K562 (cell line): Measurements from ENCODE around the gene USB1. TPM values are rescaled to one million over a fixed set of nuclear protein-coding genes. Genes with fewer than 3 reads are reported as not detected.
A peak's percentile ranks its signal among the peaks of the same experiment; 100 is the strongest.

Experiments used
- ATAC-seq: fragments of 200-7000 bp; cut with Tn5 transposase; 3 replicates; pipeline ENCODE4 v1.9.1; 2020; ENCODE audit warnings: moderate library complexity
- BruUV-seq: library from RNA; stranded (reverse); fragments of 400-500 nt; replicated peaks from 2 replicates; lab custom pipeline; 2021; lab: Mats Ljungman, UMichigan
- CTCF ChIA-PET: fragments of 300-600 bp; formaldehyde crosslinking; extraction: SDS; loops from one replicate; lab custom pipeline; 2021; ENCODE audit warnings: low intra/inter-chr PET ratio; lab: Yijun Ruan, JAX
- POLR2A ChIA-PET: fragments of 300-600, 350-650 bp; sonication (Branson Sonifier 250); formaldehyde crosslinking; extraction: SDS; loops from one replicate; lab custom pipeline; 2021; ENCODE audit warnings: antibody characterized with exemption, inconsistent platforms; lab: Yijun Ruan, JAX
- DNase-seq, 4 experiments: peaks; one replicate each; pipeline versions ENCODE4 v3.0.0 to v3.0.0-alpha.2; 2011 to 2018; ENCODE audit warnings: low spot score in 3 of 4, mixed read lengths in 3 of 4; ENCODE audit errors: extremely low read depth in 1 of 4
- FAIRE-seq: peaks from 2 replicates; lab custom pipeline; 2011; peaks lifted over from hg19 to GRCh38; lab: Jason Lieb, UNC
- H2AFZ ChIP-seq: 2 replicates; pipeline ENCODE4 v1.6.0; 2011; ENCODE audit warnings: low read depth, low read length, control low read depth, inconsistent platforms
- H3K27ac ChIP-seq: fragments of 200-600 bp; 3 replicates; pipeline ENCODE4 v1.8.0; 2011; ENCODE audit warnings: low read depth, mild to moderate bottlenecking, control low read depth, inconsistent platforms, low read length, moderate library complexity, mixed read lengths; ENCODE audit errors: extremely low read depth
- H3K27me3 ChIP-seq, 2 experiments: fragments of 300-600 bp in 1 of 2; 2 replicates in 1 of 2; 3 replicates in 1 of 2; pipeline versions ENCODE4 v1.6.0 to v1.8.0; 2011; ENCODE audit warnings: inconsistent platforms in 2 of 2, low read length in 2 of 2, mild to moderate bottlenecking in 1 of 2, mixed read lengths in 1 of 2, moderate library complexity in 1 of 2; ENCODE audit not compliant: control insufficient read depth in 2 of 2, insufficient read depth in 2 of 2
- H3K36me3 ChIP-seq: fragments of 300-600 bp; 3 replicates; pipeline ENCODE4 v1.8.0; 2011; ENCODE audit warnings: mild to moderate bottlenecking, low read length, inconsistent platforms; ENCODE audit not compliant: control insufficient read depth, insufficient read depth
- H3K4me1 ChIP-seq, 2 experiments: fragments of 200-600 bp in 1 of 2; replicated peaks in 1 of 2; 2 replicates in 1 of 2; 3 replicates in 1 of 2; pipeline versions ENCODE4 v1.5.1 to v1.8.0; 2011; ENCODE audit warnings: inconsistent platforms in 2 of 2, low read length in 2 of 2, mild to moderate bottlenecking in 1 of 2, mixed read lengths in 1 of 2, moderate library complexity in 1 of 2; ENCODE audit not compliant: control insufficient read depth in 2 of 2, insufficient read depth in 2 of 2
- H3K4me2 ChIP-seq: 2 replicates; pipeline ENCODE4 v1.6.1; 2011; ENCODE audit warnings: low read length, control low read depth, inconsistent platforms, mixed read lengths; ENCODE audit not compliant: insufficient read depth
- H3K4me3 ChIP-seq: fragments of 200-600 bp; sonication (generic), shearing (Covaris generic); 2 replicates; pipeline ENCODE4 v1.5.1; 2016; ENCODE audit warnings: control low read depth, inconsistent platforms
- H3K79me2 ChIP-seq: fragments of 200-600 bp; 3 replicates; pipeline ENCODE4 v1.8.0; 2011; ENCODE audit warnings: low read length, inconsistent platforms; ENCODE audit not compliant: control insufficient read depth, insufficient read depth
- H3K9ac ChIP-seq, 2 experiments: 2 replicates each; pipeline versions ENCODE4 v1.6.0 to v1.6.1; 2011; ENCODE audit warnings: low read depth in 2 of 2, low read length in 2 of 2, control low read depth in 1 of 2, inconsistent platforms in 1 of 2, mild to moderate bottlenecking in 1 of 2, mixed read lengths in 1 of 2; ENCODE audit not compliant: insufficient read depth in 1 of 2
- H3K9me1 ChIP-seq: one replicate; pipeline ENCODE4 v1.6.0; 2011; ENCODE audit warnings: inconsistent platforms, mild to moderate bottlenecking, low read length, moderate library complexity; ENCODE audit not compliant: control insufficient read depth, insufficient read depth
- H3K9me3 ChIP-seq: replicated peaks from 2 replicates; pipeline ENCODE4 v1.5.1; 2011; ENCODE audit warnings: low read depth, low read length, inconsistent platforms; ENCODE audit not compliant: control insufficient read depth, insufficient read depth
- H4K20me1 ChIP-seq: replicated peaks from 2 replicates; pipeline ENCODE4 v1.6.1; 2011; ENCODE audit warnings: low read length, inconsistent platforms, mixed read lengths; ENCODE audit not compliant: control insufficient read depth, insufficient read depth
- BRD4 ChIP-seq: fragments of 200-600 bp; sonication (generic); IDR thresholded peaks from 2 replicates; pipeline ENCODE4 v1.6.1; 2017; ENCODE audit warnings: inconsistent platforms
- CHCHD3 ChIP-seq: fragments of 250-450 bp; sonication (Bioruptor Pico); IDR thresholded peaks from 2 replicates; pipeline ENCODE4 v2.1.2; 2022; ENCODE audit warnings: mild to moderate bottlenecking
- CREBBP ChIP-seq: IDR thresholded peaks from one replicate; pipeline ENCODE4 v1.6.1; 2012; ENCODE audit warnings: low read depth, mild to moderate bottlenecking, control low read depth, inconsistent platforms, low read length
- E4F1 ChIP-seq: fragments of 250-450 bp; sonication (Bioruptor Pico); IDR thresholded peaks from 2 replicates; pipeline ENCODE4 v1.5.0; 2021; ENCODE audit warnings: mild to moderate bottlenecking, borderline replicate concordance
- GABPB1 ChIP-seq: sonication (generic); formaldehyde crosslinking; IDR thresholded peaks from 2 replicates; pipeline ENCODE4 v1.8.0; 2022; ENCODE audit warnings: mild to moderate bottlenecking, missing genetic modification reagents
- PCBP2 ChIP-seq: fragments of 200-400 bp; formaldehyde crosslinking; IDR thresholded peaks from 2 replicates; pipeline ENCODE4 v1.6.1; 2018; ENCODE audit warnings: low read length, low read depth, mild to moderate bottlenecking, moderate library complexity; ENCODE audit not compliant: poor library complexity, severe bottlenecking
- POLR3G ChIP-seq: IDR thresholded peaks from 2 replicates; pipeline ENCODE4 v1.6.1; 2011; ENCODE audit not compliant: insufficient read length, insufficient replicate concordance; ENCODE audit errors: extremely low read depth
- SFPQ ChIP-seq: fragments of 200-400 bp; formaldehyde crosslinking; IDR thresholded peaks from 2 replicates; pipeline ENCODE4 v1.6.1; 2017; ENCODE audit warnings: mild to moderate bottlenecking, low read depth, low read length, moderate library complexity
- SMAD2 ChIP-seq: fragments of 150-350 bp; IDR thresholded peaks from 2 replicates; pipeline ENCODE4 v1.6.1; 2014; ENCODE audit warnings: low read depth, mild to moderate bottlenecking, low read length
- USF2 ChIP-seq: sonication (generic); formaldehyde crosslinking; IDR thresholded peaks from 2 replicates; pipeline ENCODE4 v1.5.0; 2020; ENCODE audit warnings: missing genetic modification reagents
- ZEB2 ChIP-seq: fragments of 450-650 bp; IDR thresholded peaks from 2 replicates; pipeline ENCODE4 v1.6.1; 2016
- ZFP30 ChIP-seq: fragments of 250-450 bp; sonication (Bioruptor Pico); IDR thresholded peaks from 2 replicates; pipeline ENCODE4 v1.8.0; 2022; ENCODE audit warnings: moderate library complexity, mild to moderate bottlenecking, inconsistent platforms, borderline replicate concordance
- ZNF699 ChIP-seq: fragments of 250-450 bp; sonication (Bioruptor Pico); IDR thresholded peaks from 2 replicates; pipeline ENCODE4 v1.8.0; 2021; ENCODE audit warnings: mild to moderate bottlenecking, moderate library complexity; ENCODE audit not compliant: insufficient replicate concordance
- ZNF766 ChIP-seq: fragments of 200-800 bp; sonication (Bioruptor generic); conservative IDR thresholded peaks from 2 replicates; pipeline ENCODE4 v1.6.1; 2016; ENCODE audit warnings: missing genetic modification characterization, missing compliant biosample characterization
- WGBS: fragments of 100-300 bp; shearing (Covaris generic); methylation state at CpG from one replicate; pipeline ENCODE4 v1.1.6; 2016; ENCODE audit warnings: low coverage, mixed read lengths; ENCODE audit not compliant: insufficient coverage; ENCODE audit errors: missing lambda C conversion rate; 5-methylcytosine and 5-hydroxymethylcytosine counted together
- in situ Hi-C: fragments of 300-500 bp; cut with MboI; formaldehyde crosslinking; loops from 4 replicates; pipeline ENCODE4 v1.15.0; 2018; ENCODE audit warnings: inconsistent platforms, mixed read lengths
- intact Hi-C: fragments of 100-400 bp; cut with micrococcal nuclease; formaldehyde crosslinking; loops from 2 replicates; pipeline ENCODE4 v1.14.2; 2022
- polyA plus RNA-seq, 8 experiments: library from polyadenylated mRNA; depleted of rRNA in 4 of 8; stranded (reverse) in 5 of 8; unstranded in 3 of 8; fragments of >200 nt; fragmentation: Nextera tagmentation in 2 of 8; fragmentation: Illumina TruSeq in 1 of 8; extraction: Ambion mirVana in 2 of 8; extraction: Trizol in 1 of 8; gene quantifications; 2 replicates each; pipeline versions ENCODE4 v1.2.1 to v1.2.3, GENCODE V29; 2011 to 2014; ENCODE audit warnings: inconsistent platforms in 1 of 8, missing spikeins in 1 of 8
- total RNA-seq, 7 experiments: library from RNA; depleted of rRNA in 6 of 7; stranded (reverse); fragments of >200 nt in 6 of 7; fragmentation: Illumina TruSeq in 2 of 7; extraction: Trizol in 2 of 7; gene quantifications; 2 replicates each; pipeline versions ENCODE4 v1.2.1 to v1.2.3, GENCODE V29; 2011 to 2021; ENCODE audit warnings: low replicate concordance in 1 of 7

Gene USB1
- total and polyA plus RNA-seq, 9 of the 15 experiments (the other 6 are each of a cell fraction or from before 2014, with no cell fraction given): 11.6 to 73.6 (median 19.4) TPM

- POLR2A ChIA-PET: interaction anchor here (0.6 kb wide), 1 partner anchor 175 kb away, joined by 4 read pairs; no protein-coding TSS in a partner anchor
- Histone ChIP-seq H3K79me2 (peaks cover 17% of the 10 kb centered on the region; the same call in 2 of the 3 replicates), H3K9me1 (peaks cover 12% of the 10 kb centered on the region), H3K27me3 (no peaks in the 10 kb centered on the region), H3K4me3 (no peak overlapping the region), H3K36me3 (no peaks in the 10 kb centered on the region), H3K4me1 (peaks cover 33 to 72% of the 10 kb centered on the region in 2 experiments), H3K9me3 (no peaks in the 10 kb centered on the region), H2AFZ (no peak overlapping the region), H3K27ac (no peak overlapping the region), H3K4me2 (no peak overlapping the region), H4K20me1 (peaks cover 17% of the 10 kb centered on the region), H3K9ac (peak overlapping the region in 1 of 2 experiments; percentile 63; a peak in 1 of 4 replicates)
- DNase-seq (no peak), FAIRE-seq (no peak), ATAC-seq (no peak)
- WGBS: 58% methylated on average over 9 of the region's 14 CpGs
- in situ Hi-C loops (loop anchor here (5.0 kb wide), 1 partner anchor 86 kb away; no protein-coding TSS in a partner anchor), intact Hi-C loops (no loop called here)
- CTCF ChIA-PET: no interaction called here
- no TSS peak for BruUV-seq
- no peak for TF ChIP-seq USF2 (CRISPR knock-in tag)
- no peak for TF ChIP-seq SFPQ
- TF ChIP-seq BRD4: no peak
- TF ChIP-seq SMAD2: no peak
- TF ChIP-seq ZNF699 (CRISPR knock-in tag): no peak
- TF ChIP-seq POLR3G: no peak
- no peak for TF ChIP-seq GABPB1 (CRISPR knock-in tag)
- TF ChIP-seq CHCHD3 (CRISPR knock-in tag): no peak
- no peak for TF ChIP-seq E4F1 (CRISPR knock-in tag)
- no peak for TF ChIP-seq ZEB2
- no peak for TF ChIP-seq PCBP2
- TF ChIP-seq ZNF766 (CRISPR knock-in tag): no peak
- no peak for TF ChIP-seq CREBBP
- TF ChIP-seq ZFP30 (CRISPR knock-in tag): no peak
These were observed 30.0 kb downstream of the USB1 start for GRCh38 chr16:58031016-58031800.
